NCI-H2196 treated with DMSO at 0.1 percent for 48 hours (cell line): ENCODE data around the gene MALRD1.

Experiments used
- DNase-seq: peaks from one replicate; lab custom pipeline; 2025; ENCODE audit not compliant: unreplicated experiment; lab: John Stamatoyannopoulos, UW

Gene MALRD1

GRCh38 chr10:19638182-19638895 lies 589.7 kb downstream of the MALRD1 start:
- DNase-seq = no peak

GRCh38 chr10:19638896-19639233 lies 590.3 kb downstream of the MALRD1 start:
- no peak for DNase-seq

GRCh38 chr10:19640566-19641263 lies 592.1 kb downstream of the MALRD1 start:
- DNase-seq = no peak

GRCh38 chr10:19651549-19651948 lies 602.9 kb downstream of the MALRD1 start:
- DNase-seq = no peak

- no peak for DNase-seq
Observed at GRCh38 chr10:19652750-19653149, 604.1 kb downstream of the MALRD1 start.

- DNase-seq = no peak
Observed at GRCh38 chr10:19653931-19654330, 605.3 kb downstream of the MALRD1 start.

- no peak for DNase-seq
Observed at GRCh38 chr10:19654576-19654975, 606.0 kb downstream of the MALRD1 start.

GRCh38 chr10:19656420-19657042 lies 607.9 kb downstream of the MALRD1 start:
- DNase-seq = no peak

GRCh38 chr10:19658131-19658530 lies 609.5 kb downstream of the MALRD1 start:
- no peak for DNase-seq

GRCh38 chr10:19658622-19659233 lies 610.1 kb downstream of the MALRD1 start:
- no peak for DNase-seq

GRCh38 chr10:19659920-19660655 lies 611.5 kb downstream of the MALRD1 start:
- DNase-seq = no peak

- no peak for DNase-seq
Observed at GRCh38 chr10:19663344-19663743, 614.7 kb downstream of the MALRD1 start.

- no peak for DNase-seq
Observed at GRCh38 chr10:19668116-19668515, 619.5 kb downstream of the MALRD1 start.

GRCh38 chr10:19676063-19676462 lies 627.5 kb downstream of the MALRD1 start:
- DNase-seq = no peak

GRCh38 chr10:19683356-19683755 lies 634.8 kb downstream of the MALRD1 start:
- no peak for DNase-seq

- DNase-seq = no peak
Observed at GRCh38 chr10:19683960-19684359, 635.4 kb downstream of the MALRD1 start.

- DNase-seq = no peak
Observed at GRCh38 chr10:19688344-19688743, 639.7 kb downstream of the MALRD1 start.

GRCh38 chr10:19689231-19689630 lies 640.6 kb downstream of the MALRD1 start:
- DNase-seq = no peak

GRCh38 chr10:19699299-19699698 lies 650.7 kb downstream of the MALRD1 start:
- DNase-seq = no peak

- no peak for DNase-seq
Observed at GRCh38 chr10:19701427-19702052, 652.9 kb downstream of the MALRD1 start.

GRCh38 chr10:19702215-19702614 lies 653.6 kb downstream of the MALRD1 start:
- no peak for DNase-seq
